ENCODE data around the gene ZFAND3. TPM values are rescaled to one million over a fixed set of nuclear protein-coding genes. Genes with fewer than 3 reads are reported as not detected.
A peak's percentile ranks its signal among the peaks of the same experiment; 100 is the strongest.

ZFAND3 gene
- total and polyA plus RNA-seq, 2 experiments from 2014 or later: 36.5 to 50.0 TPM

DNA sequence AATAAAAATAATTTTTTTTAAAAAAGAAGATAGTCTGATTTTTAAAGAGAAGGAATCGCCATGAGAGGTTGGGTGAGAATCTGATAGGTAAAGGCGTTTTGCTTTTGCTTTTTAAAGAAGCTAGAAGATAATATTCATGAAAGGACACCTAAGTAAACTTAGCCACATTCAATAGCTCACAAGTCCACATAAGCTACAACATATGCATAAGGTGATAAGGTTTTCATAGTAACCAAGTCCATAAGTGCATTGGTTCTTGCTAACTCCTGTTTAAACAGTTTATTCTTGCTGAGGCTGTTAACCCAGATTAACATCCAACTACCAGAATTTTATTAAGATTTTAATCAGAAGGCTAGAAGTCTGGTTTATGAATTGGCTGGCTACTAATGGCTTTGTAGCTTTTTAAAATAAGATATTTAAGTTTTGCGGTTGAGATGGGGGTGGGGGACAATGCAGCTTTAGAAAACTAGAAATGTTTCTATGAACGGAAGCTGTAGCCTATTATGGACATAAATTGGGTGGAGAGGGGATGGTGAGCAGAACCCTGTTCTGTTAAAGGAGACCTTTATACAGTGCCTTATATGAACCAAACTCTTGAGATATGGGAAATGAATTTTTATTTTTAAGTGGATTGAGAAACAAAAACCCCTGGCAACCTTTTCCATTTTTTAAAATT lies 235.1 kb downstream of the ZFAND3 start:
- DNase-seq (ENCODE audit: low spot score): no peak
- TF ChIP-seq EZH2 (IDR thresholded peaks at IDR 0.05; ENCODE audit: borderline replicate concordance) (no peak), EZH2phosphoT487 (IDR thresholded peaks at IDR 0.05; ENCODE audit: low read depth, severe bottlenecking, unreplicated experiment) (no peak)
- TF ChIP-seq, protein P1, sequence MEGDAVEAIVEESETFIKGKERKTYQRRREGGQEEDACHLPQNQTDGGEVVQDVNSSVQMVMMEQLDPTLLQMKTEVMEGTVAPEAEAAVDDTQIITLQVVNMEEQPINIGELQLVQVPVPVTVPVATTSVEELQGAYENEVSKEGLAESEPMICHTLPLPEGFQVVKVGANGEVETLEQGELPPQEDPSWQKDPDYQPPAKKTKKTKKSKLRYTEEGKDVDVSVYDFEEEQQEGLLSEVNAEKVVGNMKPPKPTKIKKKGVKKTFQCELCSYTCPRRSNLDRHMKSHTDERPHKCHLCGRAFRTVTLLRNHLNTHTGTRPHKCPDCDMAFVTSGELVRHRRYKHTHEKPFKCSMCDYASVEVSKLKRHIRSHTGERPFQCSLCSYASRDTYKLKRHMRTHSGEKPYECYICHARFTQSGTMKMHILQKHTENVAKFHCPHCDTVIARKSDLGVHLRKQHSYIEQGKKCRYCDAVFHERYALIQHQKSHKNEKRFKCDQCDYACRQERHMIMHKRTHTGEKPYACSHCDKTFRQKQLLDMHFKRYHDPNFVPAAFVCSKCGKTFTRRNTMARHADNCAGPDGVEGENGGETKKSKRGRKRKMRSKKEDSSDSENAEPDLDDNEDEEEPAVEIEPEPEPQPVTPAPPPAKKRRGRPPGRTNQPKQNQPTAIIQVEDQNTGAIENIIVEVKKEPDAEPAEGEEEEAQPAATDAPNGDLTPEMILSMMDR (IDR thresholded peaks at IDR 0.05; ENCODE audit: poor library complexity): no peak
- H3K9me3 ChIP-seq (ENCODE audit: low read depth): no peaks in the 10 kb centered on the region
- H3K27ac ChIP-seq: no peak overlapping the region
- H3K36me3 ChIP-seq (replicated peaks; ENCODE audit: insufficient read depth, low read depth): no peaks in the 10 kb centered on the region
- 76% methylated on average over 4 of the region's 4 CpGs for WGBS (ENCODE audit: low lambda C conversion rate, missing lambda C conversion rate)
- H4K20me1 ChIP-seq (ENCODE audit: insufficient read depth, poor library complexity, severe bottlenecking): peaks cover 68% of the 10 kb centered on the region
- H3K4me2 ChIP-seq: peak overlapping the region; percentile 45
- H3K79me2 ChIP-seq: peaks cover 97% of the 10 kb centered on the region
- no peak overlapping the region for H2AFZ ChIP-seq
- H3K4me3 ChIP-seq: no peak overlapping the region
- H3K4me1 ChIP-seq (ENCODE audit: insufficient read depth): no peaks in the 10 kb centered on the region
- H3K27me3 ChIP-seq: no peaks in the 10 kb centered on the region
- no peaks in the 10 kb centered on the region for H3K9me2 ChIP-seq (replicated peaks; ENCODE audit: insufficient read depth)

GRCh38 chr6:38055203-38055589 lies 235.7 kb downstream of the ZFAND3 start:
- DNase-seq (ENCODE audit: low spot score): no peak
- H3K9me3 ChIP-seq (ENCODE audit: low read depth): no peaks in the 10 kb centered on the region
- 100% methylated on average over 1 of the region's 1 CpG for WGBS (ENCODE audit: low lambda C conversion rate, missing lambda C conversion rate)
- no peaks in the 10 kb centered on the region for H3K27me3 ChIP-seq
- H3K4me2 ChIP-seq: no peak overlapping the region
- H4K20me1 ChIP-seq (ENCODE audit: insufficient read depth, poor library complexity, severe bottlenecking): peaks cover 70% of the 10 kb centered on the region
- no peaks in the 10 kb centered on the region for H3K36me3 ChIP-seq (replicated peaks; ENCODE audit: insufficient read depth, low read depth)
- no peak overlapping the region for H3K27ac ChIP-seq
- H2AFZ ChIP-seq: no peak overlapping the region
- peaks cover 98% of the 10 kb centered on the region for H3K79me2 ChIP-seq
- H3K9me2 ChIP-seq (replicated peaks; ENCODE audit: insufficient read depth): no peaks in the 10 kb centered on the region
- H3K4me1 ChIP-seq (ENCODE audit: insufficient read depth): no peaks in the 10 kb centered on the region
- no peak overlapping the region for H3K4me3 ChIP-seq
- TF ChIP-seq EZH2phosphoT487 (IDR thresholded peaks at IDR 0.05; ENCODE audit: low read depth, severe bottlenecking, unreplicated experiment) (no peak), EZH2 (IDR thresholded peaks at IDR 0.05; ENCODE audit: borderline replicate concordance) (no peak)
- TF ChIP-seq, protein P1 (IDR thresholded peaks at IDR 0.05; ENCODE audit: poor library complexity): no peak

DNA sequence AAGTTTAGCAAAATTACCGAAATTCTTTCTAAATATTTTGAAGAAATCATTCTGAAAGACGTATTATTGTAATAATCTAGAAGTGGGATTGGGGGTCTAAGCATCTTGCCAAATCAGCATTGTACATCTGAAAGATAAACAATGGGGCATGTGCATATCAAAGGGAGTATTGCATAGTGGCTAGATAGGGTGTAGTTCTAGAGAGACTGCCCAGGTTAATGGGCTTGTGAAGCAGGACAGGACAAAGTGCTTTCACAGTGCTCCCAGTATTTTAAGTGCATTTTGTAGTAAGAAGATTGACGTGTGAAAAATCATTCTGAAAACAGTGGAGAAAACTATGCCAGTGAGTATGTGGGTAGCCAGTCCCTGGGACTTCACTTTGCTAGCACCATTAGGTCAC lies 236.8 kb downstream of the ZFAND3 start:
- no peaks in the 10 kb centered on the region for H3K4me1 ChIP-seq (ENCODE audit: insufficient read depth)
- no peaks in the 10 kb centered on the region for H3K9me2 ChIP-seq (replicated peaks; ENCODE audit: insufficient read depth)
- DNase-seq (ENCODE audit: low spot score): no peak
- no peak overlapping the region for H3K27ac ChIP-seq
- no peak overlapping the region for H3K4me2 ChIP-seq
- H2AFZ ChIP-seq: no peak overlapping the region
- TF ChIP-seq EZH2 (IDR thresholded peaks at IDR 0.05; ENCODE audit: borderline replicate concordance): no peak
- TF ChIP-seq, protein P1 (IDR thresholded peaks at IDR 0.05; ENCODE audit: poor library complexity): no peak
- TF ChIP-seq EZH2phosphoT487 (IDR thresholded peaks at IDR 0.05; ENCODE audit: low read depth, severe bottlenecking, unreplicated experiment): no peak
- peaks cover 70% of the 10 kb centered on the region for H4K20me1 ChIP-seq (ENCODE audit: insufficient read depth, poor library complexity, severe bottlenecking)
- H3K4me3 ChIP-seq: no peak overlapping the region
- H3K79me2 ChIP-seq: peaks cover 93% of the 10 kb centered on the region
- no peaks in the 10 kb centered on the region for H3K36me3 ChIP-seq (replicated peaks; ENCODE audit: insufficient read depth, low read depth)
- H3K9me3 ChIP-seq (ENCODE audit: low read depth): no peaks in the 10 kb centered on the region
- WGBS (ENCODE audit: low lambda C conversion rate, missing lambda C conversion rate): 85% methylated on average over 3 of the region's 3 CpGs
- H3K27me3 ChIP-seq: no peaks in the 10 kb centered on the region

Data from hepatocyte (in vitro differentiated cells).